Stimulated activated CD4-positive, alpha-beta T cell treated with anti-CD3 and anti-CD28 coated beads, Interleukin-15, amount 100 ng/mL, for 48 hours (primary cell): ENCODE data around the gene ZNF554.
"Not testable (repeated sequence)": the region's sequence is repeated elsewhere in the genome, so short reads cannot be mapped to it uniquely, and the experiment has no call there.

Source experiments
- DNase-seq, 2 donors: peaks; one replicate each; pipeline ENCODE4 v3.0.0-alpha.2; 2020; ENCODE audit warnings: low read depth in 2 of 2

The ZNF554 gene

GRCh38 chr19:2790557-2791271 lies 29.0 kb upstream of the ZNF554 start:
- DNase-seq = no peak

- DNase-seq = no peak
Observed at GRCh38 chr19:2791440-2791839, 28.2 kb upstream of the ZNF554 start.

GRCh38 chr19:2791876-2792275 lies 27.8 kb upstream of the ZNF554 start:
- no peak for DNase-seq

GRCh38 chr19:2792666-2793065 lies 27.0 kb upstream of the ZNF554 start:
- not testable (repeated sequence) for DNase-seq

- DNase-seq = no peak
Observed at GRCh38 chr19:2793126-2793525, 26.5 kb upstream of the ZNF554 start.

GRCh38 chr19:2793577-2793976 lies 26.1 kb upstream of the ZNF554 start:
- no peak for DNase-seq

GRCh38 chr19:2795827-2796658 lies 23.6 kb upstream of the ZNF554 start:
- no peak for DNase-seq

- no peak for DNase-seq
Observed at GRCh38 chr19:2796659-2797266, 22.9 kb upstream of the ZNF554 start.

- no peak for DNase-seq
Observed at GRCh38 chr19:2797280-2797679, 22.4 kb upstream of the ZNF554 start.

GRCh38 chr19:2798158-2798685 lies 21.4 kb upstream of the ZNF554 start:
- no peak for DNase-seq

- no peak for DNase-seq
Observed at GRCh38 chr19:2798733-2799132, 20.9 kb upstream of the ZNF554 start.

GRCh38 chr19:2799273-2800020 lies 20.2 kb upstream of the ZNF554 start:
- no peak for DNase-seq

GRCh38 chr19:2800506-2800905 lies 19.2 kb upstream of the ZNF554 start:
- no peak for DNase-seq

- DNase-seq = no peak
Observed at GRCh38 chr19:2802826-2803225, 16.8 kb upstream of the ZNF554 start.

- DNase-seq = no peak
Observed at GRCh38 chr19:2803486-2804155, 16.0 kb upstream of the ZNF554 start.

- DNase-seq = no peak
Observed at GRCh38 chr19:2804156-2805004, 15.3 kb upstream of the ZNF554 start.

GRCh38 chr19:2805261-2805900 lies 14.3 kb upstream of the ZNF554 start:
- DNase-seq = no peak

GRCh38 chr19:2805991-2806649 lies 13.5 kb upstream of the ZNF554 start:
- no peak for DNase-seq

- no peak for DNase-seq
Observed at GRCh38 chr19:2806736-2807378, 12.8 kb upstream of the ZNF554 start.
